ENCODE measurements around the gene SYTL3.
"Not testable (repeated sequence)": the region's sequence is repeated elsewhere in the genome, so short reads cannot be mapped to it uniquely, and the experiment has no call there.

Gene SYTL3

GRCh38 chr6:158607411-158608170 lies 42.3 kb upstream of the SYTL3 start:
- TF ChIP-seq, protein P1, sequence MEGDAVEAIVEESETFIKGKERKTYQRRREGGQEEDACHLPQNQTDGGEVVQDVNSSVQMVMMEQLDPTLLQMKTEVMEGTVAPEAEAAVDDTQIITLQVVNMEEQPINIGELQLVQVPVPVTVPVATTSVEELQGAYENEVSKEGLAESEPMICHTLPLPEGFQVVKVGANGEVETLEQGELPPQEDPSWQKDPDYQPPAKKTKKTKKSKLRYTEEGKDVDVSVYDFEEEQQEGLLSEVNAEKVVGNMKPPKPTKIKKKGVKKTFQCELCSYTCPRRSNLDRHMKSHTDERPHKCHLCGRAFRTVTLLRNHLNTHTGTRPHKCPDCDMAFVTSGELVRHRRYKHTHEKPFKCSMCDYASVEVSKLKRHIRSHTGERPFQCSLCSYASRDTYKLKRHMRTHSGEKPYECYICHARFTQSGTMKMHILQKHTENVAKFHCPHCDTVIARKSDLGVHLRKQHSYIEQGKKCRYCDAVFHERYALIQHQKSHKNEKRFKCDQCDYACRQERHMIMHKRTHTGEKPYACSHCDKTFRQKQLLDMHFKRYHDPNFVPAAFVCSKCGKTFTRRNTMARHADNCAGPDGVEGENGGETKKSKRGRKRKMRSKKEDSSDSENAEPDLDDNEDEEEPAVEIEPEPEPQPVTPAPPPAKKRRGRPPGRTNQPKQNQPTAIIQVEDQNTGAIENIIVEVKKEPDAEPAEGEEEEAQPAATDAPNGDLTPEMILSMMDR (conservative IDR thresholded peaks at IDR 0.05; ENCODE audit: low read length), result no peak
- DNase-seq (ENCODE audit: low read depth), result no peak

DNA sequence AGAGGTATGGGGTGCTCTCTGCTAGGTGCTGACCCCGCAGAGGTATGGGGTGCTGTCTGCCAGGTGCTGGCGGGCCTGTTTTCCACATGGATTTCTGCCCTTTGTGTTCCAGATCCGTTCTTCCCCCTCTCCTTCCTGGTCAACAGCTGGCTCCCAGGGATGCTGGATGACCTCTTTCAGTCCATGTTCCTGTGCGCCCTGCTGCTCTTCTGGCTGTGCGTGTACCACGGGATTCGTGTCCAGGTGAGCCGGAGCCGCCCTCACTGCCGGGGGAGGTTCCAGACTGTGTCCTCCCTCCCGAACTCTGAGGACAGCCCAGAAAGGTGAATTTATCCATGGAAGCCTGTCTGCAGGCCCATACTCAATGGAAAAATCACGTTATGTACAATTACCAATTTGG lies 41.6 kb upstream of the SYTL3 start:
- TF ChIP-seq, protein P1 (conservative IDR thresholded peaks at IDR 0.05; ENCODE audit: low read length), result no peak
- H3K4me3 ChIP-seq (ENCODE audit: low read length), result no peak overlapping the region
- DNase-seq (ENCODE audit: low read depth), result no peak

More at GRCh38 chr6:158607411-158608170, 42.3 kb upstream of the SYTL3 start:
- H3K4me3 ChIP-seq (ENCODE audit: low read length), result no peak overlapping the region

GRCh38 chr6:158609455-158610155 lies 40.2 kb upstream of the SYTL3 start:
- DNase-seq (ENCODE audit: low read depth), result no peak
- TF ChIP-seq, protein P1 (conservative IDR thresholded peaks at IDR 0.05; ENCODE audit: low read length), result no peak
- H3K4me3 ChIP-seq (ENCODE audit: low read length), result no peak overlapping the region

DNA sequence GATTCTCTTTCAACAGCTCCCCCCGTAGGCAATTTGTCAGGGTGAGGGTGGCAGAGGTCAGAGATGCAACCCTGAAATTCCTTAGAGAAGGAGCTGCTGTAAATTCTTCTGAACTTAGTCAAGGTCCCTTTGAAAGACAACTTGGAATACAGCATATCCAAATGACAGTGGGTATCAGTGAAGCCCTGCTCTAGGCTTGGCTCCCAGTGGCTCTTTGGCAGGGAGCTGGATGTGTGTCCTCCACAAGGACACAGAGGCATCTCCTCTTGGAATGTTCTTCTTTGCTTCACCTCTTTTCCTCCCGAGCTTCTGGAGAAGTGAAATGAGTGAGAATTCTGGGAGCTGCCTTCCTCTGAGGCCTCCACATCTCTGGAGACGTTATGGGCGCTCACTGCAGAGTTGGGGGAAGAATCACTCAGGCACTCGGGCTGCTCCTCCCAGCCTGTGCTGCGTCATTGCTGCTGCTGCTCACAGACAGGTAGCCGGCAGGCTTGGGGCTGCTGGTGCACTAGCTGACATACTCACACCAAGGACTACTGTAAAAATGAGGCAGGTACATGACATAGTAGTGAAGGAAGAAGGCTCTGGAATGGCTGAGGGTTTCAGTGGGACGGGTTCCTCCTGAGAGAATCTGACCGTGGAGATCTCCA lies 39.4 kb upstream of the SYTL3 start:
- TF ChIP-seq, protein P1 (conservative IDR thresholded peaks at IDR 0.05; ENCODE audit: low read length), result no peak
- no peak for DNase-seq (ENCODE audit: low read depth)
- H3K4me3 ChIP-seq (ENCODE audit: low read length), result no peak overlapping the region

DNA sequence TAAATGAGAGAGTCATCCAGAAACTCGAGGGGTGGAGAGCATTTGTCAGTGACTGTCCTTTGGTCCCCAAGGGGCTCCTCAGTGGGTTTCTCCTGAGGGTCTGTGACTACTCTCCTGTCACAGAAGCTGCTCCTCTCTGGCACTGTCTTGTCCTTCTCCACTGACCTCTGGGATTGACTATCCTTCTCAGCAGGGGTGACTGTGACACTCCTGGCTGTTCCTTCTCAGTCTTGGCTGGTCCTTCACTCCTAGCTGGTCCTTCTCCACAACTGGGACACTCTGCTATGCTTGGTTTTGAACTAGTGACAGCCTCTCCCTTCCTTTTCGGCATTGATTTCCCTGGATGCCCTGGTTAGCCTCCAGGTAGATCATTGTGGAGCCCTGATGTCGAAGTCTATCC lies 38.8 kb upstream of the SYTL3 start:
- no peak overlapping the region for H3K4me3 ChIP-seq (ENCODE audit: low read length)
- DNase-seq (ENCODE audit: low read depth), result no peak
- TF ChIP-seq, protein P1 (conservative IDR thresholded peaks at IDR 0.05; ENCODE audit: low read length), result no peak

GRCh38 chr6:158611541-158612370 lies 38.1 kb upstream of the SYTL3 start:
- DNase-seq (ENCODE audit: low read depth), result no peak
- H3K4me3 ChIP-seq (ENCODE audit: low read length), result no peak overlapping the region
- TF ChIP-seq, protein P1 (conservative IDR thresholded peaks at IDR 0.05; ENCODE audit: low read length), result no peak

DNA sequence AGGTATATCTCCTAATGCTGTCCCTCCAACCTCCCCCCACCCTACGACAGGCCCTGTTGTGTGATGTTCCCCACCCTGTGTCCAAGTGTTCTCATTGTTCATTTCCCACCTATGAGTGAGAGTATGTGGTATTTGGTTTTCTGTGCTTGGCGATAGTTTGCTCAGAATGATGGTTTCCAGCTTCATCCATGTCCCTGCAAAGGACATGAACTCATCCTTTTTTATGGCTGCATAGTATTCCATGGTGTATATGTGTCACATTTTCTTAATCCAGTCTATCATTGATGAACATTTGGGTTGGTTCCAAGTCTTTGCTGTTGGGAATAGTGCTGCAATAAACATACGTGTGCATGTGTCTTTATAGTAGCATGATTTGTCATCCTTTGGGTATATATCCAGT lies 35.2 kb upstream of the SYTL3 start:
- not testable (repeated sequence) for H3K4me3 ChIP-seq (ENCODE audit: low read length); DNase-seq (ENCODE audit: low read depth)

DNA sequence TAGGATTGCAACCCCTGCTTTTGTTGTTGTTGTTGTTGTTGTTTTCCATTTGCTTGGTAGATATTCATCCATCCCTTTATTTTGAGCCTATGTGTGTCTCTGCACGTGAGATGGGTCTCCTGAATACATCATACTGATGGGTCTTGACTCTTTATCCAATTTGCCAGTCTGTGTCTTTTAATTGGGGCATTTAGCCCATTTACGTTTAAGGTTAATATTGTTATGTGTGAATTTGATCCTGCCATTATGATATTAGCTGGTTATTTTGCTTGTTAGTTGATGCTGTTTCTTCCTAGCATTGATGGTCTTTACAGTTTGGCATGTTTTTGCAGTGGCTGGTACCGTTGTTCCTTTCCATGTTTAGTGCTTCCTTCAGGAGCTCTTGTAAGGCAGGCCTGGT lies 31.6 kb upstream of the SYTL3 start:
- not testable (repeated sequence) for DNase-seq (ENCODE audit: low read depth); H3K4me3 ChIP-seq (ENCODE audit: low read length)

Data from AG10803 (cell line).